ENCODE data around the gene GNA14.
"Not testable (repeated sequence)": the region's sequence is repeated elsewhere in the genome, so short reads cannot be mapped to it uniquely, and the experiment has no call there.

Gene GNA14

DNA sequence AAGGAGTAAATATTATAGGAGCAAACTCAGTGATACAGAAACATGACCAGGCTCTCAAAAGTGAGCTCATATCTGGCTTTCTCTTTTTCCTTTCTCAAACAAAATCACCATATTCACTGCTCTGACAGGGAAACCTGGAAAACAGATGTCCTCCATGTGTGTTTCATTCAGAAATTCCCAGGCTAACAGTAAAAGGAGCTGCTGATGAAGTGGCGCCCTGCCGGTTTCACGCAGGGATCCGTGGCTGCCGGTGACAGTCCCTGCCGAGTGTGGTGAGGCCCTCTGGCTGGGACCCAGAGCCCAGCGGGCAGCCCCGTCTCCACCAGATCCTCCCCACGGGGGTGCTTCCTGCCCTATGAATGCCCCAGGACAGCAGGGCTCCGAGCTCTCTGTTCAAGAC lies 208.1 kb downstream of the GNA14 start:
- DNase-seq: peak; percentile 76

DNA sequence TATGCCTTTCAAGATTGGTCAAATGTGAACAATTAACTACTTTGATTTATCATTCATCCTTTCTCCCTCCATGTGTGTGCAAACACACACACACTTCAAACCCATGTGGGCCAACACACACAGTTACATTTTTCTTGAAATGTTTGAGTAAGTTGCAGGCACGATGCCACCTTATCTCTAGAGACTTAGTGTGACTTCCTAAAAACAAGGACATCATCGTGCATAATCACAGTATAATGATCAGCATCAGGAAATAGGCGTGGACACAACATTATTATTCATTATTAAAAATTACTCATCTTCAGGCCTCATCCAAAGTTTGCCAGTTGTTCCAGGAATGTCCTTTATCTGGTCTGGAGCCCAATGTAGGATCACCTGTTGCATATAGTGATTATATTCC lies 209.5 kb downstream of the GNA14 start:
- no peak for DNase-seq

DNA sequence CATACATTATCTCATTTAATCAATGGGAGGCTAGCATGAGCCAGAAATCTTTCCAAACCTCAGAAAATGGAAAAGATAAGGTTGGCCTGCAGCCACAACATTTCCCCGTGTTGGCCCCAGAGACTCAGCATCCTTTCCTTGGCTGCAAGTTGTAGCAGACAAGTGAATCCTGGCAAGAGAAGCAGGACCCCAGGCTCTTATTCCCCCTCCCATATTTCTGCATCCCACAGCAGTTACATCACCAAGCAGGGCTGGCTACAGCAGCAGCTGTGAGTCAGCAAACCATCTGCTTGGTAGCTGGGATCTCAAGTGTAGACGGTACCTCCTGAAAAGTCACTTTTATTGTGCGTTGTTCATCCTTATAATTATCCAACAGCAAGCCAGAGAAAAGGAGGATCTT lies 212.4 kb downstream of the GNA14 start:
- peak; percentile 80 for DNase-seq

DNA sequence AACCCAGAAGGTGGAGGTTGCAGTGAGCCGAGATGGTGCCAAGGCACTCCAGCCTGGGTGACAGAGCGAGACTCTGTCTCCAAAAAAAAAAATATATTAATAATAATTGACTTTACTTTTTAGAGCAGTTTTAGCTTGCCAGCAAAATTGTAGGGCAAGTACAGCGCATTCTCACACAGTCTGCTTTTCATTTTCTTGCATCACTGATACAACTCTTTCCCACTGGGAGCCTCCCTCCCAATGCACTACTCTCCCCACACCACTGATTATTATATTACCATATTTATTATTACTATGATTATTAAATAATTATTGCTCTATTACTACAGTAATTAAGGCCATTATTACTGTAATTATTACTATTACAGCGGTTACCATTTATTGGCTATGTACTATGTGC lies 212.8 kb downstream of the GNA14 start:
- DNase-seq: no peak

DNA sequence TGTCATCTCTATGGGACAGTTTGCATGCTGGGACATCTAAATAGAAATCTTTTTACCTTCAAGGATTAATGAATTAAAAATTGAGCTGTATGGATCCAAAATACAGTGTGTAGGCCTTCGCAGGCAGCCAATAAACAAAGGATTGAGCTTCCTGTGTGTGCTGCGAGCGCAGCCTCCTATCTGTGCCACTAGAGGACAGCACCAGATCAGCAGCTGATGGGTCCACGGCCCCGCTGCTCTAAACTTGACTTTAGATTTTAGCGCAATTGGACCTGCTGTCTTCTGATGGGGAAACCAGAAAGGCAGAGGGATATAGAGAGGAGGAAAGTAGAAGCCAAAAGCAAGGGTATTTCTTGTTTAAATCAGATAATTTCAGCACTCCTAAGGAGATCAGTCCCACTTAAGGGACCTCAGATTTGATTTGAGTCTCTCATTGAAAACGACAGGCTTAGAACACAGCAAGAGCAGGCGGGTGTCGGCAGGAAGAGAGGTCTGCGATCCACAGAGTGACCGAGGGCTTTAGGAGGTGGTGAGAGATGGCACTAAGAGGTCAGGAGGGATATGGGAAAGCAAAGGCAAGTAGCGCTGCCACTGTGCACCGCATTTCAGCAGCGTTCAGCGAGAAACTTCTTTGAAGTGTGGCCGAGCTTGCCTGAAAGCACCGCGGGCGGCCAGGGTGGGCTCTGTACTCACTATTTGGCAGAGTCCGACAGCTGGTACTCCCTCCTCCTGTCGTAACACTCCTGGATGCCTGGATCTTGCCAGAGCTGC lies 214.3 kb downstream of the GNA14 start:
- peak; percentile 79 for DNase-seq

DNA sequence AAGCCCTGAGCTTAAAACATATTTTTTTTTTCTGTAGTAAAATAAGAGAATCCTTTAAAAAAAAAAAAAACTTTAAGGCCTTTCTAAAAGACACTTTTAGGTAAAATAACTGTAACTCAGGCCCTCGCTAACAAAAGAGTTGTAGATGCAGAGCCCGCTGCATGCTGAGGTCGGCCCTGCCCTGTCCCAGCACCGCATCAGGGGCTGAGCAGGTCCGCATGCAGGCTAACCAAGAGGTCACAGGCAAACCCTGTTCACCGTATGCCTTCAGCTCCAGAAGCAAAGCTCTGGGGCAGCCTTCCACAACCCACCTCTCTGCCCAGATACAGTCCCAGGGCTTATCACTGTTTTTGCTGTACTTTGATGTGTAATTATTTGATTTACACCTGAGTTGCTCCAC lies 216.1 kb downstream of the GNA14 start:
- no peak for DNase-seq

DNA sequence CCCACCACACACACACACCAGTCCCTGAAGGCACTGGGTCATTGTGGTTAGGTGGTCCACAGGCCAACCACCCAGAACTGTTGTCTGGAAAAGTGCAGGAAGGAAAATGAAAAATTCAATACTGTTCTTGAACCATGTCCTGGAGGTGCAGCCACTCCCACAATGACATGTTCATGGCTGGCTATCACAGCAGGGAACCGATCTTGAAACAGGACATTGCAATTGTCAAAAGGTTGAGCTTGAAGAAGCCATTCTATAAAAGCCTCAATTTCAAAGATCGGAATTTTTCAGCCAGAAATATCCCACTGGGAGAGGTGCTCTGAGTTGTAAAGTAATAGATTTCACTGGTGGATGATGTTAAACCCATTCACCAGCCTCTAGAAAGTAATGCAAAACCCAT lies 218.2 kb downstream of the GNA14 start:
- no peak for DNase-seq

DNA sequence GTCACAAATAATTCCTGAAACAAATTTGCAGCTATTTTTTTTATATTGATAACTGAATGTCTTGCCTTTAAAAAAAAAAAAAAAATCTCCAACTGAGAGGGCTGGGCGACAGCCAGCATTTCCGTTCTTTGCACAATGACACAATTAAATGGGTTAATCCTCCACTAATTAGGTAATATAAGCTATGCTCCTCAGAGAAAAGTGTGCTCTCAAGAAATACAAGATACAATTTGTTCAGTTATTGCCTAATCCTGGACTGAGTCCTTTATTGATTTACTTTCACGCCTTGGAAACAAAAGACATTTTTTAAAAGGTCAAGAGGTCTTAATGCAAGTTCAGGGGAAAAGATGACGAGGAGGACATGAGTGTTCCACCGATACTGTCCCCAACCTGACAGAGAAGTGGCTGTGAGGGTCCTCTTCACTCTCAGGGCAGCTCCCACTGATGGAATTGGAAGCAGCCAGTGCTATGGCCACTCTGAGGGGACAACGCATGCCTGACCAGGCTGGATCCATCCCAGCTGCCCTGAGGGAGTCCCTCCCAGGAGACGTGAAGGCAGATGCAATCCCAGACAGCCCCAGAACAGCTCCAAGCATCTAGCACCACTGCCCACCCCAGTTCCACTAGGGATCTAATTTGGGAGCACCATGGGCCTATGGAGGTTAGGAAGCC lies 220.7 kb downstream of the GNA14 start:
- DNase-seq: no peak

DNA sequence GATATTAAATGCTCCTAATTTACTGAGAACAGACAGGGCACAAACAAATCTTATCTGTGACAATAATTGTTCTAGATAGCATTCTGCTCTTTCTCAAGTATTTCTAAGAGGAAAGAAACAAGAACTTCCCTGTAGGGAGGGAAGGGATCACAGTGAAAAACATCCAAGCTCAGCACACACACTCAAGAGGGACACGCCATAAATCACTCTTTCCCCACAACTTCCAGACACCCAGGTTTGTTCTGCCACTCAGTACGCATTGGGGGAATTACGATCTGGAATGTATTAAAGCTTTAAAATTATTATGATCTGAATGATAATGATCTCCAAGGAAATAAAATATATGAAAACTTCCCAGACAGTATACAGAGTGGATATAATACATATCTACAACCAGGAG lies 221.4 kb downstream of the GNA14 start:
- no peak for DNase-seq

DNA sequence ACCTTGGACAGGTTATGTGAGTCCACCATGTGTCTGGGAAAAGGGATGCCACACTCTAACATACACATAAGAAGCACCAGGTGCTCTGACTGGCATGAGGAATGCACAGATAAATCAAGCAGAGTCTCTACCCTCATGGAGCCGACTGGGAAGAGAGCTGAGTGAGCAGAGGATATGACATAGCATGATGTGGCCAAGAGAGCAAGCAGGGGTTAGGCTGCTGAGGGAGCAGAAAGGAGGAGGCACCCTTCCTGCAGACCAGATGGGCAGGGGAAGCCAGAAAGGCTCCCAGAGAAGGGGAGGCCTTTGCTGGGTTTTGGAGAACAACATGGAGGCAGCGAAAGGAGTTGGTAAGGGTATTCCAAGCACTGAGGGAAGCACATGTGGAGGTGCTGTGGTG lies 223.1 kb downstream of the GNA14 start:
- DNase-seq: no peak

DNA sequence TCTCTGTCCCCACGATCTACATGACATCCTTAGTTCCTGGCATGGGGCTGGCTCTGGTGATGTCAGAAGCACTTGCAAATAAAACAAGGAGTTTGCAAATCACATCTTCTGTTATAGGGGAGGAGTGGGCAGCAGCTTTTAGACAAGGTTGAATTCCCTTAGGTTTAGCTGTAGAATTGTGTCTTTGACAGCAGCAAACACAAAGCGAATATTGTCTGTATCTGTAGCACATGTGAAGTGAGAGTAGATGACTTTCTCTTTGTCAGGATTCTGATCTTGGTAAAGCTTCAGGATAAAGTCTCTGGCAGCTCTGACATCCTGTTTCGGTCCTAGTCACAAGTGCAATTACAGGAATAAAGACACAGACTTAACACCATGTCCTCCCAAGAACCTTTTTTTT lies 224.3 kb downstream of the GNA14 start:
- DNase-seq: no peak

DNA sequence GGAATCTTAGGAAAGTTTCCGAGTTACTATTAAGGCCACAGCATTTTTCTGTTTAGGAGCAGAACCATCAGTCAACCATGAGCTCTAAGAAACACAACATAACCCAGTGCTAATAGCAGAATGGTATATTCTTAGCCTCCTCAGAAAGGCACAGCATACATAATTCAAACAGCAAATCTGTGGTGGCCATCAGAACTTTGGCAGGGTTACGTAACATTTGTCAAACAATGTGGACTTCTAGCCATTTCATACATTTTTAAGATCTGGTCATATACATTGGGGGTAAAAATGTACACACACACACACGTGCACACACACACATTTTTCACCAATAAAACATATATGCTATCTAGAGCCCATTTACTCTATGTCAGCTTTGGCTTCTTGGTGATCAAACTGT lies 225.2 kb downstream of the GNA14 start:
- DNase-seq: no peak

DNA sequence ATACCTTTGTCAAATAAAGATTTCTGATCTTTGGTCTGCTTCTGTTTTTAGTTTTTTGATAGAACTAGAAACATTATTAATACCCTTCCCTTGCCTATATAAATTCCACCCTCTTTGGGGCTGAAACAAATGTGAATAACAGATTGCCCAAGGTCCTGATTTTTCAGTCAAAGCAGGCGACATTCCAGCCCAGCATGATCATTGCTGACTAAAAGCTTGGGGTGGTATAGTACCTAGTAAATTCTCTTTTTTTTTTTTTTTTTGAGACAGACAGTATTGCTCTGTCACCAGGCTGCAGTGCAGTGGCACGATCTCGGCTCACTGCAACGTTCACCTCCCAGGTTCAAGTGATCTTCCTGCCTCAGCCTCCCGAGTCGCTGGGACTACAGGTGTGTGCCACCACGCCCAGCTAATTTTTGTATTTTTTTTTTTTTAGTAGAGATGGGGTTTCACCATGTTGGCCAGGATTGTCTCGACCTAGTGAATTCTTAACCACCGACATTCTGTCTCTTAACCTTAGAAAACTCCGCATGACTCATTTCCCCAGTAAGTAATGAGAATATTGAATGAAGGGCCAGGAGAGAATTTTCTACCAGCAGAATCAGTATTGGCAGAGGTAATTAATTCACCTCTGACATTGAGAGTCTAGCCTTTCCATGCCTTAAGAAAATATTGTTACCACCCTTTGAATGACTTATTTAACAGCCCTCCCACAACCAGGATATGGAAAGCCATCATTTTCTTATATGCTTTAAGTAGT lies 226.4 kb downstream of the GNA14 start:
- no peak for DNase-seq

DNA sequence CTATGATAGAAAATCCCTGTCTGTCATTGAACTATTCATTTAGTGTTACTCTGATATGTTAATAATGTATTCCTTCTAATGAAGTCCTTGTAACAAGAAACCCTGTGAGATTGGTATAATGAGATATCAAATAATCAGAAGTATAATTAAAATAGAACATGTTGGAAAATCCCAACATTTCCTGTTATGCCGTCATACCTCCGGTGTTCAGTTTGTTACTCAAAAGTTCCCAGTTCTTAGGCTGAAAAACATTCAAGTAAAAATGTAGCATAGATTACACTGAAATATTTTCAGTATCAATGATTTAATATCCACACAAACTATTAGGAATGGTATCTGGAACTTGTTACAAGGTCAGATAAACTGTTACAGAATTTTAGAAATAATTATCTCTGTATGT lies 227.5 kb downstream of the GNA14 start:
- no peak for DNase-seq

DNA sequence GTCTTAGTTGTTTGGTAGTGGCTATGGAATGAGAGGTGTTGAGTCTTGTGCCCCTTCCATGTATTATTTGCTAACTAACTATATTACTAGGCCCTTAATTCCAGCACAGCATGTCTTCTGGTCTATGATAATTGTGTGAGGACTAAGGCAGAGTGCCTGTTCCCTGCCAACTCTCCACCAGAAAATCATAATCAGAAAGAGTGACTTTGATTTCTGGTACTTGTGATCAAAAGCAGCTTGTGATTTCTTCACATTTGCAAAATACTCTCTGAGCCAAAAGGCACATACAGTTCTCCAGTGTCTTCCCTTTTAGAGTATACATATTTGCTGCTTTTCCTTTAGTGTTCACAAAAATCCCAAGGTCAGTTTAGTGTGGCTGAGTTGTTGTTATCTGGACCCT lies 229.9 kb downstream of the GNA14 start:
- DNase-seq: no peak

DNA sequence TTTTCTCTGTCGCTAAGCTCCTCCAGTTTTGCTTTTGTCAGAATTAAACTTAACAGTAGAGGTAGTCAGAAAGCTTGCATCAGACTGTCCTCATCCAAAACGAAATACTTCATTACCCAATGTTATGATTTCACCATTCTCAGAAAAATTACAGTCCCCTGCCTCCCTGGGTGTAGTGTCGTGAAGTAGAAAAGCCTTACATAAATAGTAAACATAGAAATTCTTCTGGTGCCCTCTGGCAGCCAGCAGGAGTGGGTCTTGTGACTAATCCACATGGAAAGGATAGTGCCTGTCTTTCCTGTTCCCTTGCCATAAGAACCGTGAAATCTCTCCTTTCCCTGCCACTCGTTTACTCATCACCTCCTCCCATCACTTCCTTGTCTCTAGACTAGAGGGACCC lies 230.6 kb downstream of the GNA14 start:
- DNase-seq: peak; percentile 48

DNA sequence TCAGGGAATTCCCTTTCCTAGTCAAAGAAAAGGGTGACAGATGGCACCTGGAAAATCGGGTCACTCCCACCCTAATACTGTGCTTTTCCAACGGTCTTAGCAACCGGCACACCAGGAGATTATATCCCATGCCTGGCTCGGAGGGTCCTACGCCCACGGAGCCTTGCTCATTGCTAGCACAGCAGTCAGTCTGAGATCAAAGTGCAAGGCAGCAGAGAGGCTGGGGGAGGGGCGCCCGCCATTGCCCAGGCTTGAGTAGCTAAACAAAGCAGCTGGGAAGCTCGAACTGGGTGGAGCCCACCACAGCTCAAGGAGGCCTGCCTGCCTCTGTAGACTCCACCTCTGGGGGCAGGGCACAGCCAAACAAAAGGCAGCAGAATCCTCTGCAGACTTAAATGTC lies 239.6 kb downstream of the GNA14 start:
- not testable (repeated sequence) for DNase-seq

DNA sequence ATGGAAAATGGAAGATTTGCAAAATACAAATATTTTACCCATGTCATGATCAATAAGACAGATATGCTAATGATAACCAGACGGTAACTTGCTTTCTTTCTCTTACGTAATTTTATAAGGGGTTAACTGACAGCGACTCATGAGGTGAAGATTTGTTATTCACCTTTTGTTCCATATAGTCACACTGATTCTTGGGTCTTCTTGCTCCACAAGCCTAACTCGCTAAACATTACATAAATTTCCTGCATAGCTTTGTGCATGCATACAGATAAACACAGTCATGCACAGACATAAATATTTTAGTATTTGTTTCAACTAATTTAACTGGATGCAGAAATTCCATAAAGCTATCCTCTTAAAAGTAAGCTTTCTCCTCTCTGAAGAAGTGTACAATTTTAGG lies 244.9 kb downstream of the GNA14 start:
- peak; percentile 41 for DNase-seq

DNA sequence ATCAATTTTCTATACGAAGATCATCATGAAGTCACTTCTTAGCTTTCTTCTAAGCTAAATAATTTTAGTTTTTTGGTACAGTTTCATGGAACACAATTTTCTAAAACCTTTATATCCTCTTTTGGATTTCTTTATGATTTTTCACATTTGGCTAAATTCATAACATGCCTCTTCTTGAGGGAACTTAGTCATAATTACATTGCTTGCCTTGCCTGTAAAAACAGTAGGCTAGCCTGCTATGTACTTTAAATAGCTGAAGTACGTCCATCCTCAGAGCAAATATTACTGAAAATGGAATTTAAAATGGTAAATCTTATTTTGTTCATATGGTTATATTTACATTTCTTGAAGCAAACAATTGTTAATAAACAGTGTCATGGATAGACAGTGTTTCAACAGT lies 245.8 kb downstream of the GNA14 start:
- DNase-seq: peak; percentile 28

DNA sequence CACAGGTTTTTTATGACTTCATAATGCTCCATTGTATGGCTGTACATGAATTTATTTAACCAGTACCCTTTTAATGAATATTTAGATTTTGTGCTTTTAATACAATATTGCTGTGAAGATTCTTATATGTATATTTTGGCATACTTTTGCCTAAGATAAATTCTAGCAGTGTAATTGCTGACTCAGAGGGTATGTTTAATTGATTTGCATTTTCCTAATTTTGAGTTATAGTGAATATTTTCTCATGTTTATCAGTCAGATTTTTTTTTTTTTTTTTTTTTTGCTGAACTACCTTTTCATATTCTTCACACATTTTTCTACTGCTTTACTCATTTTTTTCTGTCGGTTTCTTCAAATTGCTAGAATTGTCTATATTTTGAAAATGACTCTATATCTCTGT lies 248.2 kb downstream of the GNA14 start:
- no peak for DNase-seq

DNA sequence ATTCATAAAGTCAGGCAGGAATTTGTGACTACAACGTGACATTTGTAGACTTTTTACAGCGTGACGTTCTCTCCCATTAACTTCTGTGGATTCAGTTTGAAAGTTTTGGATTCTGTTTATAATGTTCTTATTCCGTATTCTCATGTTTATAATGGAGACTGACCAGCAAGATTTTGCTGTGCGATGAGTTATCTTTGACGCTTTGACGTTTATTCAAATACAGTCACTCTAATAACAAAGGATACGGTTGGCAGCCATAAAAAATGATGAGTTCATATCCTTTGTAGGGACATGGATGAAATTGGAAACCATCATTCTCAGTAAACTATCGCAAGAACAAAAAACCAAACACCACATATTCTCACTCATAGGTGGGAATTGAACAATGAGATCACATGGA lies 249.5 kb downstream of the GNA14 start:
- DNase-seq: not testable (repeated sequence)

DNA sequence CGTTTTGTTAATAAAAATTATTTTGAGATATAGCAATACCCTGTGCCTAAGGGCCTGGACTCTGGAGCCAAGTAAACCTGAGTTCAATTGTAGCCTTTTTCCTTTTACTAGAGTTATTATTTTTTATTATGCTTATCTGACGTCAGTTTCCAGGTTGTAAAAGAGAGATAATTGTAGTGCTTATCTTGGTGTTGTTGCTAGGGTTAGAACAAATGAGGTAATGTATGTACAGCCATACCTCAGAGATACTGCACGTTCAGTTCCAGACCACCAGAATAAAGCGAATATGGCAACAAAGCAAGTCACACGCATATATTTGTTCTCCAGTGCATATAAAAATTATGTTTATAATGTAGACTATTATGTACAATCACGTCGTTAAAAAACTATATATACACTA lies 255.8 kb downstream of the GNA14 start:
- DNase-seq: no peak

DNA sequence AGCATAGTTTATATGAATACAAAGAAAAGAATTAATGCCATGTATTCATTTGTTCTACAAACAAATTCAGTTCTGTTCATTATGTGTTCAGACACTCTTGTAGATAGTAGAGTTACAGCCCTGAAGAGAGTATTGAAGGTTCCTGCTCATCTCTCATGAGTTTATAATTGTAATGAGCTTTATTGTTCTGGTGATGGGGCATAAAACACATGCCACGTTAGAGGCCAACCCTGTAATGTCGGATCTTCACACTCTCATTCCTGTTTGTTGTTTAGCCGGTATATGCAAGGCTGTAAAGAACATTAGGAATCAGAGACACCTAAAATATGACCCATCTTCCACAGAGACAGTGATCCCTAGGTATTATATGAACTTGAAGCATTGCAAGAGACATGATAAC lies 256.3 kb downstream of the GNA14 start:
- no peak for DNase-seq

DNA sequence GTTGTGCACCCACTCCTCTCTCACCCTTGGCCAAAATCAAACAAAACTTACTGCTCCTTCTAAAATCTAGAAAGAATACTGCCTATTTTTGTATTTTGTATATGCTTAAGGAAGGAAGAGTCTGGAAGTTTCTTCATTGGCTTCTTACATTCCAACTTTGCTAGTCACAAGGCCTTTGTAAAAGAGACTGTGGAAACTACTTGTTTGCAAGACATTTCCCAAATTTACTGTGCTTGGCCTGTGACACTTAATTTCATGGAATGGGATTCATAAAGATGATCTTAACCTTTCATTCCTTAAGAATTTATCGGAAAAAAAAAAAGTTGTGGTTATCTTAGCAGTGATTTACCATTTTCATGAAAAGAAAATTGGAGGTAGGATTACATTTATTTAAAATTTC lies 261.9 kb downstream of the GNA14 start:
- peak; percentile 77 for DNase-seq
